NCI-H446 (cell line): ENCODE results near the gene TBC1D7.

Experiments
- DNase-seq, 2 experiments: peaks; one replicate each; lab custom pipeline; 2025; lab: John Stamatoyannopoulos, UW

The TBC1D7 gene

DNA sequence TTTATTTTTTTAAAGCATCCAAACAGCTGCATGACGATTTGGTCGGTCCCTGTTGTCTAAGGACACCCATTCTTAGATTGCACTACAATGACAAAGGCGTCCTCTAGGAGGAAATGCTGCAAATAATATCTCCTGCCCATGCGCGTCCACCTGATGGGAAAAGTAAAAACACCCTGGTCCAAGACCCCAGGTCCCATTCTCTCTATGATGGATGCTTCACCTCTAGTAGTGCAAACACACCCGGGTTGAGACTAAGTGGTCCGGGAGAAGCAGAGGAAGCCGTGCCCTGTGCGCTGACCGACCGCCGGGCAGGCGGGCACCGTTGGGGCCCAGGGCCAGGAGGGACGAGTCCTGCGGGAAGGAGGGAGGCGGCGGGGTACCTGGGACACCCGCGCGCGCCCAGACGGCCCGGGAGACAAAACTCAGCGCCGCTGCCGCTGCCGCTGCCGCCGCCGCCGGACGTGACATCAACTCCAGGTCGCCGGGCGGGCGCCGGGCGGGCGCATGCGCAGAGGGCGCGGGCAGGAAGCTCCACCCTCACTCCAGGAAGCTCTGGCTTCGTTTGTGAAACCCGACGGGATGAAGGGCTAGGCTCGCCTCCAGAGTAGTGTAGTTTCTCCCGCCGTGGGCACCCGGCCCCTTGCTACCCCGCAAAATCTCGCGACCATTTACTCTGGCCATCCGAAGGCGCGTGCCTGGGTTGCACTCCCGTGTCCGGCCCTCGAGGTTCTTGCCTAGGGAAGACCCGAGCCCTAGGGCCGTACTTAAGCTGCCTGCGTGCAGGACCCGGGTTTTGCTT is at the start of gene TBC1D7:
Gene TBC1D7 (minus strand): TSS at position 462 of the 799 bp plus-strand sequence. CDS start 1,639 bp downstream, outside the sequence.
- peak; percentile 85 to 92 for DNase-seq

DNA sequence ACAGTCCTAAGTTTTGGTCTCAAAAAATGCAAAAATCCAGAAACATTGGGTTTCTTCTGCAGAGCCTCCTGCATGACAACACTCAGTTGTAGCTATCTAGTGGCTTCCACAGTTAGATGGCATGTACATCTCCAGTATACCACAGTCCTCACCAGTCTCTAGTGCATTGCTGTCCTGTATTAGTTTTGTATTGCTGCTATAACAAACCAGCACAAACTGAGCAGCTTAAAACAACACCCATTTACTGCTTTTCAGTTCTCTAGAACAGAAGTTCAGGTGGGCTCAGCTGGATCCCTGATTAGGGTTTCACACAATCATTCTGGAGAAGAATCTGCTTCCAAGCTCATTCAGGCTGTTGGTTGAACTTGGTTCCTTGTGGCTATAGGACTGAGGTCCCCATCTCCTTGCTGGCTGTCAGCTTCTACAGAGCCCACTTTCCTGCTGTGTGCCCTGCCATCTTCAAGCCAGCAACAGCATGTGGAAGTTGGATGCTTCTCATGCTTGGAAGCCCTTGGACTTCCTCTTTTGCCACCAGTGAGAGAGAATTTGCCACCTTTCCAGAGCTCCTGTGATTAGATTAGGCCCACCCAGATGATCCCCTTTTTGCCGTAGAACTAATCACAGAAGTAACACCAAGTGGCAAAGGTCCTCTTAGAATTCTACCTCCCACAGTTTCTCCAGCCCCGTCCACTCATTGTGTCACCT is 48.9 kb upstream of the TBC1D7 start:
- no peak for DNase-seq

DNA sequence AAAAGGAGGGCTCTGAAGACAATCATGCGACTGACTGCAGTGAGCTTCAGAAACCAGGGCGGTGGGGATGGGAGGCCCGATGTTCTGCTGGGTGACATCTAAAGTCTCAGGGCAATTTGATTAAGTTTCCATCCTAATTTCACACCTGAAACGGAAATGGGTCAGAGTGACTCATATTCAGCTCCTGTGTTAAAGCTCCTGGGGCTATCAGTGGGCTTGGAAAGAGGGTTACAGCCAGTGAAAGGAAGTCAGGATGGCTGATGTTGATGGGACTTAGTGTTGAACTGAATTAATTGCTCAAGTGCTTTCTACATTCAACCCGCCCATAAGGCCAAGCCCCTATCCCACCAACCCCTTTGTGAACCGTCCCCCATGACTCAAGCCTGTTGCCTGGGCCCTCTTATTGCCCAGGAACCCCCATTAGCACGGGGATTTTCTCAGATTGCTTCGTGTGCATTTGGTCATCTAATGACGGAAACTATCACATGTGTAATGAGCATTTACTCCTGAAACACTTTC is 47.1 kb upstream of the TBC1D7 start:
- no peak for DNase-seq

DNA sequence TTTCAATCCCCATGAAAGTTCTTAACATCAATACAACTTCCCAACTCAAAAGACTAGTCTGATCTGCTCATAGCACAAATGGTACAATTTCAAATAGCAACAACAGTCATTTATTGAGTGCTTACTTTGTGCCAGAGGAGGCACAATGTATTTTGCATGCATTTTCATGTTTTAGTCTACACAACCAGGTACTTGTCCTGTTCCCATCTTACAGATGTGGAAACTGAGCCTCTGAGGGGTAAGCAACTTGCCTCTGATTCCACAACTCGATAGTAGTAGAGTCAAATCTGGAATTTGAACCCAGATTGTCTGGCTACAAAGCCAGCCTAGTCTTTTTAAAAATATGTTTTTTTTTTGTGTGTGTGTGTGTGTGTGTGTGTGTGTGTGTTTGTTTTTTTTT is 45.6 kb upstream of the TBC1D7 start:
- DNase-seq, result no peak

GRCh38 chr6:13373488-13373886 is 45.1 kb upstream of the TBC1D7 start:
- DNase-seq, result no peak

- DNase-seq, result no peak
These were observed 44.6 kb upstream of the TBC1D7 start for GRCh38 chr6:13372688-13373487.

- DNase-seq, result no peak
These were observed 43.7 kb upstream of the TBC1D7 start for GRCh38 chr6:13372076-13372475.

DNA sequence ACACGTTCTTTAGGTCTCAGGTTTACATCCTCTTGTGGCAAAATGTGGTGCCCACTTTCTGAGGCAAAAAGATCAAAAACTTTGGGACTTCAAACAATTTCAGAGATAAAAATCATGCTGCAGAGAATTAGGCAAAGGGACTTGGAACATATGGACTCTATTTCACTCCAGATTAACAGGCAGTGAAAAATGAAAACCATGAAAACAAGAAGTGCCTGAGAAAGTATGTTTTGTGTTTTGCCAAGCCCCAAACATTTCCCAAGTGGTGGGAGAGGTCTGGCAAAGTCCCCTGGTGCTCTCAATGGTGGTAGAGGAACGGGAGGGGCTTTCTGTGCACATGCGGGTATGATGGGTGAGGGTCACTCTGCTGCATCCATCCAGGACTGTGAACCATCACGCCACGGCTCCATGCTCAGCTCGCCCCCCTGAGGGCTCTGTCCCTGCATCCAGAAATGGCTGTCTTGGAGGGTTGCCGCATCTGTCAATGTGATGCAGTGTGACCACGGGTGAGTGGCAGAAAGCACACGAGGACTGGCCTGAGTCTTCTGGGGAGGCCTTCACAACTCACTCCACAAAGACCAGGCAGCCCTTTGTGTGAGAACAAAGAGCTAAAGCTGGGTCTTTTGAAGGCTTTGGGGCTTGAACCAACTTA is 43.2 kb upstream of the TBC1D7 start:
- no peak for DNase-seq

DNA sequence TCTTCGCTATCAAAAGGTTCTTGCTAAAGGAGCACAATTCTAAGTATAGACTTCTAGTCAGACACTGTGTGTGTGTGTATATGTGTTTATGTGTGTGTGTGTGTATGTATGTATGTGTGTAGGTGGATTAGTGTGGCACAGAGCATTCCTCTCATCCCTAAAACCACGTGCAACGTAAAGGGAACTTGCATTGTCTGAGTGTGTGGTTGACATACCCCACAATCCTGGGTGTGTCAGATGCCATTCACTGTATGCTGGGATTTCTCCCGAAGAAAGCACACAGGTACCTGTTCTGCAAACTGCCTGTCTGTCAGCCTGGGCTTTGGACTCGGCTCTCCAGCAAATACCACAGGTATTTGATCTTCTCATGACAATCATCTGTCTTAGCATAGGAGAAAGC is 42.3 kb upstream of the TBC1D7 start:
- no peak for DNase-seq

DNA sequence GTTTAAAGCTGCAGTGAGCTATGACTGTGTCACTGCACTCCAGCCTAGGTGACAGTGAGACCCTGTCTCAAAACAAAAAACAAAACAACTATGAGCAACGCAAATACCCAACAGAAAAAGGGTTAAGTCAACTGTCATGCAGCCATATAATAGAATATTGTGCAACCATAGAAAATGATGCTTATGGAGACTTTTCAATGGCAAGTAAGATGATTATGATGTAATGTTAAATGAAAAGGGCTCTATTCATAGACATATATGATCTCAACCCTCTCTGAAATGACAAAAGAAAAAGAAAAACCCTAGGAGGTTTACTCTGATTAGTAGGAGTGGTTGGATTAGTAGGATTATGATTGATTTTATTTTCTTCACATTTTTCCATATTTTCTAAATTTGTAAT is 41.3 kb upstream of the TBC1D7 start:
- no peak for DNase-seq

DNA sequence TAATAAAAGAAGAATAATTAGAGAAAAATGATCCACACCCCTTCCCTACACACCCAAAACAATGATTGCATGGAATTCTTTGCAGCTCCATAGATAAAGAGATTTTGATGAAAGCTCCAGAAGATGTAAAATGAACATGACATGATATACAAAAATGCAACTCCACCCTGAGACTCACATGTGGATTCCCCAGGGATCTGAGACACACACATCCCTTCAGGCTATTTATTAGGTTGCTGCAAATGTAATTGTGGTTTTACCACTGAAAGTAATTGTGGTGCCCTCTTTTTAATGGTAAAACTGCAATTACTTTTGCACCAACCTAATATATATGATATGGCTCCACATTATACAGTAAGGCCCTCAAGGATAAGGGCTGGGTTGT is 40.4 kb upstream of the TBC1D7 start:
- no peak for DNase-seq

- DNase-seq, result no peak
These were observed 39.9 kb upstream of the TBC1D7 start for GRCh38 chr6:13368079-13368730.

DNA sequence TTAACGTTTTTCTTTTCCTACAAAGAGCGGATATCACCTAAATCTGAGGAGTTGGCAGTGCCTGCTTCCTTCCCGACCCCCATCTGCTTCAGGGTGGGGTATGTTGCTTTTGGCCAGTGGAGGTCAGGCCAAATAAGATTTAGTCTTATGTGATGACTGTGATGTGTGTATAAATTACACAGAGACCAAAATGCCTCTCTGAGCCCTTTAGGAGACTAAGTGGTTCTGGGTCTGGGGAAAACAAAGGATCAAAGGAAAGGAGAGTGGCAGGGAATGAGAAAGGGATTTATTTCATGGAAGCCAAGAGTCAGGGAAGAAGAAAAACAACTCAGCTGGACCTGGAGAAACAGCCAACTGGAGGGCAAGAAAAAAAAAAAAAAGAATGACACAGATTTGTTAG is 39.1 kb upstream of the TBC1D7 start:
- DNase-seq, result no peak

DNA sequence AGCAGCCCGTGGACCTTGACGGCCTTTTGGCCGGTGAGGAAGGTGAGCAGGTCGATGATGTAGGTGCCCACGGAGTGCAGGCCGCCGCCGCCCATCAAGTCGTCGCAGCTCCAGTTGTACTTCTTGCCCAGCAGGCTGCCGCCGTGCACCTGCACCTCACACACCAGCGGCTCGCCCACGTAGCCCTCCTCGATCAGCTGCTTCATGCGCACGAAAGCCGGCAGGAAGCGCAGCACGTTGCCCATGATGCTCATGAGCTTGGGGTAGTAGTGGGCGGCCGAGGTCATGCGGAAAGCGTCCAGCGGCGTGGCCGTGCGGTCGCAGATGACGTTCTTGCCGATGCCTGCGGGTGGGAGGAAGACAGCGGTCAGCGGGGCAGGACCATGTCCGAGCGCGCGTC is 37.0 kb upstream of the TBC1D7 start:
- no peak for DNase-seq

DNA sequence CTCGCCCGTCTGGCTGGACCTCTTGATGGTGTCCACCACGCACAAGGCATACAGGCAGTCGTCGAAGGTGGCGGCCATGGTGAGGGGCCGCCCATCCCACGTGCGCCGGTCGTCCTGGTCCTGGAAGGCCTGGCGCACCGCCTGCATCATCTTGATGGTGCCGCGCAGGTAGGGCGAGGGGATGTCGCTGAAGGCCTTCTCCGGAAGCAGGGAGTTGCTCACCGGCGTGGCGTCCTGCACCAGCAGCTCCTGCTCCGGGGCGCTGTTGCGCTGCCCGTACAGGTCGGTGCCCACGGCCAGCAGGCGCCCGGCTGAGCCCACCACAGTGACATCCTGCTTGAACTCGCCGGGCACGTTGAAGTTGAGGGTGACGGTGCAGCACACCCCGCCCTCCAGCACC is 36.5 kb upstream of the TBC1D7 start:
- no peak for DNase-seq

DNA sequence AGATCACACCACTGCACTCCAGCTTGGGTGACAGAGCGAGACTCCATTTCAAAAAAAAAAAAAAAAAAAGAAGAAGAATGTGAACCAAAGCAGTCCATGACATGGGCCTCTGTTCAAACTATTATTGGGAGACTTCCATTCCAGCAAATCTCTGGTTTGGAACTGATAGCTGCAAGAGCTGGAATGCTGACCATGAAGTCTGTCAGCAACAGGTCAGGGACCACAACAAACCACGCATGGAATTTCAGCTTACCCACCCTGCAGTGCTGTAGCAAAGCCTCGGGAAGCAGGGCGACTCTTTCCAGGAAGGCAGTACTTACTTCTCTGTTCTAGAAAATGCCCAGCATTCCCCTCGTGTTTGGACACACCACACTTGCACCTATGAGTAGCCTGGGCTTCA is 34.1 kb upstream of the TBC1D7 start:
- no peak for DNase-seq

DNA sequence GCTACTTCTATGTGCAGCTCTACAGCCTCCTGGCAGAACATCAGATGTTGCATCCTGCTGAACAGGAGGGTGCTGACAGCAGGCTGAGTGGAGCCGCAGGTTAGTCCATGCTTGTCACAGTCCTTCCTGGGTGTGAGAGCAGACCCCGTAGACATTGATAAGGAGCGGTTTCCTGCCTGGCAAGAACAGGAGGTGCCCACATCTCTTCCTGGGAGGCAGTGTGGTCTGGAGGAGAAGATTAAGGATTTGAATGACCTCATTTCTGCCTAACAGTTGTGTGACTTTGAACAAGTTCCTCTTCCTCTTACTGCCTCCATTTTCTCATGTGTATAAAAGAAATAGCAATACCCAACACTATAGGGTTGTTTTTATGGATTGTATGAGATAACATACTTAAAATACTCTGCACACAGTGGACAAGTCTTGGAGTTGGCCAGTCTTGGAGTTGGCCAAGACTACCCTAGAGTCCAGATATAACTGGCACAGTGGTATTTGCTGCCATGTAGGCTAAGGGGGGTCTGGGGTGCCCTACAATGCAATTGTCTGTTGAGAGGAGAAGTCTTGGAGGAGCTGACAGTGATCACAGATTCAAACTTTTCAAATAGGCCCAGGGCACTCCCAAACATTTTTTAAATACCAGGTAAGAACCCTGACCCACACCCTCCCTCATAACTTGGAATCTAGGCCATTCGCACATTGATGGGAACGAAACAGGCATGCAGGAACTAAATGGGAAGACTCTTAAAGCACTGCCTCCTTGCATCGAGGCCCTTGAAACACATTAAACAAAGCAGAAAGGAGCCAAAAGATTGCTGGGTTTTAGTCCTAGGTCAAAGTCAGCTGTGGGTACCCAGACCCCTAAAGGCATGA is 32.6 kb upstream of the TBC1D7 start:
- no peak for DNase-seq

- no peak for DNase-seq
These were observed 30.9 kb upstream of the TBC1D7 start for GRCh38 chr6:13359287-13359686.

- DNase-seq, result no peak
These were observed 30.2 kb upstream of the TBC1D7 start for GRCh38 chr6:13358511-13358910.

GRCh38 chr6:13357551-13358075 is 29.3 kb upstream of the TBC1D7 start:
- no peak for DNase-seq
